Calu3 (cell line): Measurements from ENCODE around the gene AGR3. TPM values are rescaled to one million over a fixed set of nuclear protein-coding genes. Genes with fewer than 3 reads are reported as not detected.

Source experiments
- BruUV-seq: library from RNA; stranded (reverse); fragments of 400-500 nt; replicated peaks from 2 replicates; lab custom pipeline; 2021; lab: Mats Ljungman, UMichigan
- CTCF ChIA-PET: fragments of 300-600 bp; sonication (Branson Sonifier 250); formaldehyde crosslinking; loops from one replicate; lab custom pipeline; 2022; ENCODE audit warnings: antibody characterized with exemption; lab: Charles Lee
- DNase-seq: peaks from one replicate; pipeline ENCODE4 v3.0.0; 2022
- H3K27ac Mint-ChIP-seq: one replicate; pipeline ENCODE4 v1.8.0; 2022; ENCODE audit warnings: mixed read lengths; ENCODE audit not compliant: unreplicated experiment
- H3K27me3 Mint-ChIP-seq: one replicate; pipeline ENCODE4 v1.8.0; 2022; ENCODE audit warnings: mixed read lengths; ENCODE audit not compliant: unreplicated experiment
- H3K36me3 Mint-ChIP-seq: one replicate; pipeline ENCODE4 v1.8.0; 2022; ENCODE audit warnings: mild to moderate bottlenecking, moderate library complexity, mixed read lengths; ENCODE audit not compliant: insufficient read depth, unreplicated experiment
- H3K4me1 Mint-ChIP-seq: one replicate; pipeline ENCODE4 v1.8.0; 2022; ENCODE audit warnings: mild to moderate bottlenecking, low read depth, mixed read lengths; ENCODE audit not compliant: unreplicated experiment
- H3K4me3 Mint-ChIP-seq: one replicate; pipeline ENCODE4 v1.8.0; 2022; ENCODE audit warnings: mild to moderate bottlenecking, low read depth, moderate library complexity, mixed read lengths; ENCODE audit not compliant: unreplicated experiment
- H3K9me3 Mint-ChIP-seq: one replicate; pipeline ENCODE4 v1.8.0; 2022; ENCODE audit warnings: low read depth, mixed read lengths; ENCODE audit not compliant: unreplicated experiment
- intact Hi-C: fragments of 100-400 bp; cut with micrococcal nuclease; formaldehyde crosslinking; loops from one replicate; pipeline ENCODE4 v1.10.0; 2022; ENCODE audit not compliant: unreplicated experiment
- total RNA-seq: library from RNA; stranded (reverse); gene quantifications from 2 replicates; pipeline ENCODE4 v1.2.3, GENCODE V29; 2022
- TF ChIP-seq, protein P1 (sequence below): fragments of 200-600 bp; IDR thresholded peaks from one replicate; pipeline ENCODE4 v1.8.0; 2022; ENCODE audit warnings: antibody characterized with exemption; ENCODE audit not compliant: unreplicated experiment

Gene AGR3
- total RNA-seq, 1 experiment from 2014 or later = 8.4 TPM

GRCh38 chr7:16816824-16817223, 65.0 kb downstream of the AGR3 start:
- DNase-seq = no peak
- Mint-ChIP-seq H3K27ac (no peak overlapping the region), H3K4me1 (peaks cover 75% of the 10 kb centered on the region), H3K4me3 (no peak overlapping the region), H3K9me3 (no peaks in the 10 kb centered on the region), H3K36me3 (peaks cover 14% of the 10 kb centered on the region), H3K27me3 (no peaks in the 10 kb centered on the region)
- intact Hi-C loops = no loop called here
- CTCF ChIA-PET = interaction anchor here (0.8 to 1.0 kb wide), 2 partner anchors 64 to 504 kb away, joined by 3 read pairs; no protein-coding TSS in a partner anchor
- BruUV-seq = no TSS peak
- TF ChIP-seq, protein P1, sequence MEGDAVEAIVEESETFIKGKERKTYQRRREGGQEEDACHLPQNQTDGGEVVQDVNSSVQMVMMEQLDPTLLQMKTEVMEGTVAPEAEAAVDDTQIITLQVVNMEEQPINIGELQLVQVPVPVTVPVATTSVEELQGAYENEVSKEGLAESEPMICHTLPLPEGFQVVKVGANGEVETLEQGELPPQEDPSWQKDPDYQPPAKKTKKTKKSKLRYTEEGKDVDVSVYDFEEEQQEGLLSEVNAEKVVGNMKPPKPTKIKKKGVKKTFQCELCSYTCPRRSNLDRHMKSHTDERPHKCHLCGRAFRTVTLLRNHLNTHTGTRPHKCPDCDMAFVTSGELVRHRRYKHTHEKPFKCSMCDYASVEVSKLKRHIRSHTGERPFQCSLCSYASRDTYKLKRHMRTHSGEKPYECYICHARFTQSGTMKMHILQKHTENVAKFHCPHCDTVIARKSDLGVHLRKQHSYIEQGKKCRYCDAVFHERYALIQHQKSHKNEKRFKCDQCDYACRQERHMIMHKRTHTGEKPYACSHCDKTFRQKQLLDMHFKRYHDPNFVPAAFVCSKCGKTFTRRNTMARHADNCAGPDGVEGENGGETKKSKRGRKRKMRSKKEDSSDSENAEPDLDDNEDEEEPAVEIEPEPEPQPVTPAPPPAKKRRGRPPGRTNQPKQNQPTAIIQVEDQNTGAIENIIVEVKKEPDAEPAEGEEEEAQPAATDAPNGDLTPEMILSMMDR = no peak

DNA sequence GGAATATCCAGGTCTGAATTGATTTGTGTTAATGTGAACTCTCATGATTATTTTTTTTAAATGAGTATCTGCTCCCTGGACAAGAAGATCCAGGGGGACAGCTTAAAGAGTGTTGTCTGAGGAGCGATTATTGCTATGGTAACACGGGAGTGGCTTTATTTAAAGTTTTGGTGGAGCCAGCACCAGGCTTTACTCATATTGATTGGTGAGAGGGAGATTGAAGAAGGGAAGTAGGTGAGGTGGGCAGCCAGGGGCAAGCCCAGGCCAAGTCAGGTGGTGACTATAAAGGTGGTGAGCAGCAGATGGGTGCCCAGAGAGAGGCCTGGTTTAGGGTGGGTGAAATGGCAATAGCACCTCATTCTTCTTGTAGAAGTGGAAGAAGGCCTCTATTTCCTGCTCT, 66.8 kb downstream of the AGR3 start:
- intact Hi-C loops = no loop called here
- H3K4me3 Mint-ChIP-seq = no peak overlapping the region
- no peaks in the 10 kb centered on the region for H3K9me3 Mint-ChIP-seq
- CTCF ChIA-PET = interaction anchor here (0.9 kb wide), 1 partner anchor 847 kb away, joined by 5 read pairs; no protein-coding TSS in a partner anchor
- peak; percentile 35 for DNase-seq
- BruUV-seq = no TSS peak
- peaks cover 77% of the 10 kb centered on the region for H3K4me1 Mint-ChIP-seq
- peak overlapping the region; percentile 14 for H3K27ac Mint-ChIP-seq
- TF ChIP-seq, protein P1 = no peak
- H3K27me3 Mint-ChIP-seq = no peaks in the 10 kb centered on the region
- H3K36me3 Mint-ChIP-seq = peaks cover 24% of the 10 kb centered on the region

- peaks cover 25% of the 10 kb centered on the region for H3K36me3 Mint-ChIP-seq
- H3K4me1 Mint-ChIP-seq = peaks cover 85% of the 10 kb centered on the region
- CTCF ChIA-PET = interaction anchor here (0.6 to 1.9 kb wide), 7 partner anchors 9 to 234 kb away, joined by 3 to 7 read pairs (median 4); partner anchors contain the start of genes AGR2 and AGR3
Observed at GRCh38 chr7:16813232-16813616, 68.6 kb downstream of the AGR3 start.

DNA sequence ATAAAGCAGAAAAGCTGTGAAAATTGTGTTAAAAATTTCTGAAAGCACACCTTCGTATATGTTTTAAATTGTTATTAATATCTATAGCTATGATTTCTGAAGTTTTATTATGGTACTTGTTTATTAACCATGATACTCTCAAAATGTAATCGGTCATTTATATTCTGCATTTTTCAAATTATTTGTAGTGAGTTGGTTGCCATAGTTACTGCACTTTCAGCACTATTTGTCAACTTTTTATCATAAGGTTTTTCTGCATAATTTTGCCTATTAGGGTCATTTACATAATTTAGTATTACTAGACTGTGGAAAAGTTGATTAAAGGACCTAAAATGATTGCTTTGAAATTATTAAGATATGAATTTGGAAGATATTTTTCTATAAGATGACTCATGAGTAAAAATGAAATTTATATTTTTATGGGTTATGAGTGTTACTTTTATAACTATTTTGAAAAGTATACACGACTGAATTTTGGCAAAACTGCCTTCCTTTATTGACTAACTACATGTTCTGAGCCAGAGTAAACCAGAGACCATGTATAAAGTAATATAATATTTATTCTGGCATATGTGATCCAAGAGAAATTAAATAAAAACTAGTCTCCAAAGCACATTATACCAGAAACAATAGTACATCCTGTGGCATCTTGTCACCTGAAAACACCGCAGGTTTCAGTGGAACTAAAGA, 69.1 kb downstream of the AGR3 start:
- intact Hi-C loops = no loop called here
- peaks cover 80% of the 10 kb centered on the region for H3K4me1 Mint-ChIP-seq
- no peak for DNase-seq
- no peak overlapping the region for H3K4me3 Mint-ChIP-seq
- CTCF ChIA-PET = interaction anchor here (0.6 to 1.9 kb wide), 5 partner anchors 12 to 205 kb away, joined by 3 to 7 read pairs (median 4); partner anchors contain the start of gene AGR3
- H3K27ac Mint-ChIP-seq = peak overlapping the region; percentile 94
- peaks cover 25% of the 10 kb centered on the region for H3K36me3 Mint-ChIP-seq
- no peaks in the 10 kb centered on the region for H3K9me3 Mint-ChIP-seq
- no peaks in the 10 kb centered on the region for H3K27me3 Mint-ChIP-seq
- BruUV-seq = no TSS peak
- TF ChIP-seq, protein P1 = no peak

More at GRCh38 chr7:16813232-16813616, 68.6 kb downstream of the AGR3 start:
- intact Hi-C loops = no loop called here
- Mint-ChIP-seq H3K27ac (peak overlapping the region; percentile 94), H3K9me3 (no peaks in the 10 kb centered on the region), H3K27me3 (no peaks in the 10 kb centered on the region), H3K4me3 (no peak overlapping the region)
- DNase-seq = peak; percentile 71
- BruUV-seq = no TSS peak
- TF ChIP-seq, protein P1 = no peak
